ENCODE results near the gene PPP1R3C. TPM values are rescaled to one million over a fixed set of nuclear protein-coding genes. Genes with fewer than 3 reads are reported as not detected.
A peak's percentile ranks its signal among the peaks of the same experiment; 100 is the strongest.

PPP1R3C gene
- total RNA-seq, result 1 to 10 TPM; 1.1 to 4.6 (median 3.0) TPM

- Histone ChIP-seq H3K4me3 (peak within 1 kb of the TSS; percentile 24 to 52 (median 35)), H3K27ac (peak within 1 kb of the TSS; percentile 72 to 87 (median 77)), H3K9me3 (no peaks in the 10 kb centered on the region), H3K4me1 (peaks cover 0 to 26% (median 4%) of the 10 kb centered on the region in 4 donors), H3K27me3 (peaks cover 22% of the 10 kb centered on the region), H3K36me3 (no peaks in the 10 kb centered on the region)
- 0 to 4% methylated on average over 1 to 58 of the region's 61 CpGs for WGBS, 2 donors (ENCODE audit: low coverage in 1 of 2)
- intact Hi-C loops (cut with DNase I; ENCODE audit: low total_unique reads), result loop anchor here (5.0 to 10.0 kb wide), 2 partner anchors 46 to 248 kb away; no protein-coding TSS in a partner anchor
- DNase-seq, result peak; percentile 79
- in situ Hi-C loops (cut with MboI; ENCODE audit: low pct_ligation_motif_present in 1 of 4, low pct_unique_long_range_greater_than_20kb in 1 of 4, low sequenced_read_pairs in 3 of 4), result loop anchor here in 3 of 4 donors (10.0 to 25.0 kb wide), 6 partner anchors 138 to 346 kb away; no protein-coding TSS in a partner anchor
- TF ChIP-seq POLR2A (IDR thresholded peaks at IDR 0.05) (peak; percentile 64), EP300 (IDR thresholded peaks at IDR 0.05; ENCODE audit: low read depth) (no peak), POLR2AphosphoS5 (IDR thresholded peaks at IDR 0.05) (peak; percentile 79 to 94 (median 84))
- TF ChIP-seq, protein P1, sequence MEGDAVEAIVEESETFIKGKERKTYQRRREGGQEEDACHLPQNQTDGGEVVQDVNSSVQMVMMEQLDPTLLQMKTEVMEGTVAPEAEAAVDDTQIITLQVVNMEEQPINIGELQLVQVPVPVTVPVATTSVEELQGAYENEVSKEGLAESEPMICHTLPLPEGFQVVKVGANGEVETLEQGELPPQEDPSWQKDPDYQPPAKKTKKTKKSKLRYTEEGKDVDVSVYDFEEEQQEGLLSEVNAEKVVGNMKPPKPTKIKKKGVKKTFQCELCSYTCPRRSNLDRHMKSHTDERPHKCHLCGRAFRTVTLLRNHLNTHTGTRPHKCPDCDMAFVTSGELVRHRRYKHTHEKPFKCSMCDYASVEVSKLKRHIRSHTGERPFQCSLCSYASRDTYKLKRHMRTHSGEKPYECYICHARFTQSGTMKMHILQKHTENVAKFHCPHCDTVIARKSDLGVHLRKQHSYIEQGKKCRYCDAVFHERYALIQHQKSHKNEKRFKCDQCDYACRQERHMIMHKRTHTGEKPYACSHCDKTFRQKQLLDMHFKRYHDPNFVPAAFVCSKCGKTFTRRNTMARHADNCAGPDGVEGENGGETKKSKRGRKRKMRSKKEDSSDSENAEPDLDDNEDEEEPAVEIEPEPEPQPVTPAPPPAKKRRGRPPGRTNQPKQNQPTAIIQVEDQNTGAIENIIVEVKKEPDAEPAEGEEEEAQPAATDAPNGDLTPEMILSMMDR (IDR thresholded peaks at IDR 0.05), result peak in 3 of 5 experiments; percentile 10 to 18 (median 15)
These were observed at the start of gene PPP1R3C for GRCh38 chr10:91632671-91633550. Gene PPP1R3C, minus strand, starts transcription at chr10:91633071. Its CDS starts 102 bp downstream, at chr10:91632969.

DNA sequence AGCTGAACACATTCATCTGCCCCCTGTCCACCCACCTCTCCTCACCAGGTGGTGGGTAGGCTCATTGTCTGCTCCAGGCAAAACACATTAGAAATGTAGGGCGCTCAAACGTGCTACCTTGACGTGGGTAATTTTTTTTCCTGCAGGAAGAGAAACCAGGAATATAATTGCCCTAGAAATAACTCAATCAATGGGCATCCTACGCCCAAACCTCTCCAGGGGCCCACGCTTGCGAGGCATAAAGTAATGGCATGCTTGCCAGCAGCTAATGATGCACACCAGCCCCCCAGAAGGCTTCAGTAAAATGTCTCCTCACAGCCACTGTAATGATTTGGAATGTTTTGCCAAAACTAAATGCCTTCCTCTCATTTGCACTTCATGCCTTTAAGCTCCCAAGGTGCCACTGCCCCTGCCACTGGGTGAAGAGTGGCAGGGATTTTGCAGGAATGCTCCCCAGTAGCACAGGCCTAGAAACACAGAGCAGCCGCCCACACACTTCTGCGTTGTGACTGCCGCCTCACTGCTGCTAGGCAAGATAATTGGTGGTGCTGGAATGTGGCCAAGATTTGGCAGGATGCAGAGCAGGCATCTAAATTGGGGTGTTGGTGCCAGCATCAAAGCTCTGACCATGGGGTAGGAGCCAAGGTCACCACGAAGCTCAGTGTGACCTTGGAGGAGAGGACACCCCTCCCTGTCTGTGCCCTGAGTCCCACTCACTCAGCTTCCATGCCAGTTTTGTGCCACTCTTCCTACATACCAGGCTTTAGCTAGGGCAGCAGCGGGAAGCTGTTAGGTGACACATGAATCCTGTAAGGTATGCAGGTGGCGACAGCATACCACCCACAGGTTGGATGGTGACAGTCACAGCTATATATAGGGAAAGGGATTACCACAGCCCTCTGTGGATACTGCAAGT, 48.7 kb upstream of the PPP1R3C start:
- Histone ChIP-seq H3K27me3 (no peaks in the 10 kb centered on the region), H3K36me3 (no peaks in the 10 kb centered on the region), H3K4me1 (no peaks in the 10 kb centered on the region), H3K27ac (no peak overlapping the region), H3K4me3 (no peak overlapping the region), H3K9me3 (no peaks in the 10 kb centered on the region)
- no peak for DNase-seq
- 65 to 68% methylated on average over 5 to 12 of the region's 12 CpGs for WGBS, 2 donors (ENCODE audit: low coverage in 1 of 2)
- intact Hi-C loops (cut with DNase I; ENCODE audit: low total_unique reads), result no loop called here
- TF ChIP-seq, protein P1 (IDR thresholded peaks at IDR 0.05), result no peak
- TF ChIP-seq POLR2A (IDR thresholded peaks at IDR 0.05) (no peak), POLR2AphosphoS5 (IDR thresholded peaks at IDR 0.05) (no peak), EP300 (IDR thresholded peaks at IDR 0.05; ENCODE audit: low read depth) (no peak)
- in situ Hi-C loops (cut with MboI; ENCODE audit: low pct_ligation_motif_present in 1 of 4, low pct_unique_long_range_greater_than_20kb in 1 of 4, low sequenced_read_pairs in 3 of 4), result no loop called here

DNA sequence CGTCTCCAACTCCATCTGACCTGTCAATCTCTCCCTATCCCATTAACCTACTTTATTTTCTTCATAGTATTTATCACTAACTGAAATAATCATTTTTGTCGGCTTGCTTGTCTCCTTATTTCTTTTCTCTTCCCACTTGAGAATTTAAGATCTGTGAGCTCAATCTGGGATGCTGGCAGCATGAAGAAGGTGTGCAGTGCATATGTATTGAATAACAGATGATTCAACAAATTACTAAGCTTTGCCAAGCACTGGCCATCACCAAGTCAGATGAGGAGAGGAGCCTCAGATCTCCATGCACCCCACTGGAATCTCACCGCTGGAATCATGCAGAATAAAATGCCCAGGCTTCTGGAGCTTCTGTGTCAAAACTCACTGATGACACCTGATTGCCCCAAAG, 47.6 kb upstream of the PPP1R3C start:
- Histone ChIP-seq H3K27me3 (no peaks in the 10 kb centered on the region), H3K36me3 (no peaks in the 10 kb centered on the region), H3K9me3 (no peaks in the 10 kb centered on the region), H3K4me3 (no peak overlapping the region), H3K27ac (no peak overlapping the region), H3K4me1 (no peaks in the 10 kb centered on the region)
- no peak for DNase-seq
- WGBS, 2 donors (ENCODE audit: low coverage in 1 of 2), result 88 to 92% methylated on average over 2 to 3 of the region's 3 CpGs
- intact Hi-C loops (cut with DNase I; ENCODE audit: low total_unique reads) (no loop called here), in situ Hi-C loops (cut with MboI; ENCODE audit: low pct_ligation_motif_present in 1 of 4, low pct_unique_long_range_greater_than_20kb in 1 of 4, low sequenced_read_pairs in 3 of 4) (no loop called here)
- no peak for TF ChIP-seq EP300 (IDR thresholded peaks at IDR 0.05; ENCODE audit: low read depth)
- no peak for TF ChIP-seq POLR2A (IDR thresholded peaks at IDR 0.05)
- no peak for TF ChIP-seq POLR2AphosphoS5 (IDR thresholded peaks at IDR 0.05)
- TF ChIP-seq, protein P1 (IDR thresholded peaks at IDR 0.05), result no peak

- H3K9me3 ChIP-seq, result no peaks in the 10 kb centered on the region
- 87% methylated on average over 3 of the region's 3 CpGs; no CpG with 5 or more reads in 1 of the 2 donors for WGBS, 2 donors (ENCODE audit: low coverage in 1 of 2)
- TF ChIP-seq POLR2AphosphoS5 (IDR thresholded peaks at IDR 0.05) (no peak), EP300 (IDR thresholded peaks at IDR 0.05; ENCODE audit: low read depth) (no peak), POLR2A (IDR thresholded peaks at IDR 0.05) (no peak)
- TF ChIP-seq, protein P1 (IDR thresholded peaks at IDR 0.05), result no peak
- in situ Hi-C loops (cut with MboI; ENCODE audit: low pct_ligation_motif_present in 1 of 4, low pct_unique_long_range_greater_than_20kb in 1 of 4, low sequenced_read_pairs in 3 of 4), result no loop called here
- no peak overlapping the region for H3K27ac ChIP-seq
- H3K27me3 ChIP-seq, result no peaks in the 10 kb centered on the region
- no peak overlapping the region for H3K4me3 ChIP-seq
- no peaks in the 10 kb centered on the region for H3K4me1 ChIP-seq
- DNase-seq, result no peak
- H3K36me3 ChIP-seq, result no peaks in the 10 kb centered on the region
- intact Hi-C loops (cut with DNase I; ENCODE audit: low total_unique reads), result no loop called here
These were observed 46.4 kb upstream of the PPP1R3C start for GRCh38 chr10:91679296-91679695.
